Thyroid gland (tissue), 4 donors: Measurements from ENCODE around the gene PTGR3.

Experiments
- CTCF ChIP-seq, 6 experiments: fragments of 200-600 bp in 3 of 6; fragments of 450-650 bp in 3 of 6; sonication (generic) in 3 of 6; IDR thresholded peaks; one replicate each; pipeline ENCODE4 v1.5.1; 2016 to 2019; ENCODE audit warnings: antibody characterized with exemption in 6 of 6, mild to moderate bottlenecking in 2 of 6, inconsistent platforms in 1 of 6, moderate library complexity in 1 of 6
- POLR2A ChIP-seq, 2 donors: fragments of 450-650 bp; IDR thresholded peaks; one replicate each; pipeline ENCODE4 v1.6.1; 2017; ENCODE audit warnings: antibody characterized with exemption in 2 of 2, mild to moderate bottlenecking in 2 of 2, moderate library complexity in 1 of 2

DNA sequence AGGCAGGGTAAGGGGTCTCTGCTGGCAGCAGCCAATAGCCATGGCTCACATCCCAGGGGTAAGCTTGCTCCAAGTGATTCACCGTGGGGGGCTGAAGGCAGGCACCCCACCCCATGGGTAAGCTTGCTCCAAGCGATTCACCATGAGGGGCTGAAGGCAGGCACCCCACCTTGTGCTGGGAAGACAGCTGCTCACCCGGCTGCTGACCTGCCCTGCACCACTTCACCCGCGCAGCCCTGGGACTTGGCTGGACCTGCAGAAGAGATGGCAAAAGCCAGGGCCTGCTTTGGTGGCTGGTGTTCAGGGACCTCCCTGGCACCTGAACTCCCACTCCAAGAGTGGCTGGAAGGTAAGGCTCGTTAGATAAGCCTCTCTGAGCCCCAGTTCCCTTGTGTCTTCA, 19.2 kb downstream of the PTGR3 start:
- no peak for TF ChIP-seq POLR2A (IDR thresholded peaks at IDR 0.05)
- TF ChIP-seq CTCF (IDR thresholded peaks at IDR 0.05) = no peak
